Keratinocyte (primary cell): ENCODE data around the gene CUL4A.

Source experiments
- CTCF ChIP-seq, 3 experiments: IDR thresholded peaks in 1 of 3; conservative IDR thresholded peaks in 1 of 3; optimal IDR thresholded peaks in 1 of 3; 2 replicates in 2 of 3; 3 replicates in 1 of 3; pipeline versions ENCODE3 to v1.5.1; 2011; ENCODE audit warnings: low read length in 3 of 3, mild to moderate bottlenecking in 3 of 3, moderate library complexity in 2 of 3, control low read depth in 1 of 3, inconsistent platforms in 1 of 3; ENCODE audit not compliant: insufficient read depth in 2 of 3; ENCODE audit errors: extremely low read depth in 1 of 3
- EZH2 ChIP-seq: IDR thresholded peaks from one replicate; pipeline ENCODE4 v1.6.1; 2012; ENCODE audit warnings: inconsistent platforms, mild to moderate bottlenecking, low read length, moderate library complexity

GRCh38 chr13:113226873-113227450 lies 17.5 kb downstream of the CUL4A start:
- TF ChIP-seq CTCF (optimal IDR thresholded peaks at IDR 0.05 in 1 of 3, IDR thresholded peaks at IDR 0.05 in 1 of 3, conservative IDR thresholded peaks at IDR 0.05 in 1 of 3; ENCODE audit: extremely low read depth in 1 of 3, insufficient read depth in 2 of 3, low read length in 3 of 3) (no peak), EZH2 (no peak)
